Mammary epithelial cell (primary cell): ENCODE measurements around the gene ATE1.
A peak's percentile ranks its signal among the peaks of the same experiment; 100 is the strongest.

Experiments
- CTCF ChIP-seq, 2 donors: IDR thresholded peaks in 1 of 2; conservative IDR thresholded peaks in 1 of 2; 2 replicates each; pipeline ENCODE4 v1.5.1; 2011 to 2012; ENCODE audit warnings: inconsistent platforms in 2 of 2, low read length in 2 of 2, mild to moderate bottlenecking in 2 of 2, control low read depth in 1 of 2, low read depth in 1 of 2; ENCODE audit not compliant: insufficient read depth in 1 of 2; ENCODE audit errors: extremely low read depth in 1 of 2
- EZH2 ChIP-seq: IDR thresholded peaks from 2 replicates; pipeline ENCODE4 v1.6.1; 2012; ENCODE audit warnings: low read length, inconsistent platforms, borderline replicate concordance

GRCh38 chr10:121886997-121887622, 40.7 kb downstream of the ATE1 start:
- no peak for TF ChIP-seq EZH2
- peak; percentile 96 to 98 for TF ChIP-seq CTCF (conservative IDR thresholded peaks at IDR 0.05 in 1 of 2, IDR thresholded peaks at IDR 0.05 in 1 of 2; ENCODE audit: extremely low read depth in 1 of 2, insufficient read depth in 1 of 2, low read depth in 1 of 2, low read length in 2 of 2)
